HG03103 (cell line): ENCODE results near the gene PTPRG.
"Not testable (repeated sequence)": the region's sequence is repeated elsewhere in the genome, so short reads cannot be mapped to it uniquely, and the experiment has no call there.

Experiments used
- ATAC-seq: cut with Tn5 transposase; IDR thresholded peaks from one replicate; pipeline ENCODE4 v1.9.1; 2021; ENCODE audit warnings: low read depth; ENCODE audit not compliant: unreplicated experiment

PTPRG gene

DNA sequence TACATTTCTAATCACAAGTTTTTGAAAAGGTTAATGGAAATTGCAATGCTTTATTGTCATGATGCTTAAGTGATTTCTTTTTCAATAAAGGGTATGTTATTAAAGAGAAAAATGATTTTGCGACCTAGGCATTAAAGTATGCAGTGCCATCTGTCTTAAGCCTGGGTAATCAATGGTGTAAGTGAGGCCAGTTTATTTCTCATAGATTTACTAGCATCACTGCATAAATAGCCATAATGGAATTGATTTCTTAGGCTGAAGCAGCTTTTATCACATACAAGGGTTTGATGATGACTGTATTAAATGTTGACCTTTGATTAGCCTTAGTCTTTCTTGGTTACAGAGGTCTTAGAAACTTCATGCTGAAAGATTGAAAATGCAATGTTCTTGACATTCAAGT, 464.5 kb downstream of the PTPRG start:
- no peak for ATAC-seq

DNA sequence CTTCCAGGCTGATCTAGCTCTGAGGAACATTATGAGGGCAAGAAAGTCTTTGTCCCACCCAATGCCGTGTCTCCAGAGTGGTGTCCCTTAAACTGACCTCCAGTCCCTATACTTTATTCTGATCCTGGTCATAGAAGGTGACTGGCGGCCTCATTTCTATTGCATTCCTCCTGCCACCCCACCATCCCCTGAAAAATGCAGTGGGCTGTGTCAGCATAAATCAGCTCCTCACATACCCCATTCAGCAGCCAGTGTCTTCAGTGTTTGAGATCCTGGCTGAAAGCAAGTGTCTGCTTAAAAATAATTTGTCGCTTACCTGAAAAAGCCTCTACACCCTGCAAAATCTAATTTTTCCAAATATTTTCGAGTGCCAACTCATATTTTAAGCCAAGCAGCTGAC, 465.9 kb downstream of the PTPRG start:
- ATAC-seq: no peak

DNA sequence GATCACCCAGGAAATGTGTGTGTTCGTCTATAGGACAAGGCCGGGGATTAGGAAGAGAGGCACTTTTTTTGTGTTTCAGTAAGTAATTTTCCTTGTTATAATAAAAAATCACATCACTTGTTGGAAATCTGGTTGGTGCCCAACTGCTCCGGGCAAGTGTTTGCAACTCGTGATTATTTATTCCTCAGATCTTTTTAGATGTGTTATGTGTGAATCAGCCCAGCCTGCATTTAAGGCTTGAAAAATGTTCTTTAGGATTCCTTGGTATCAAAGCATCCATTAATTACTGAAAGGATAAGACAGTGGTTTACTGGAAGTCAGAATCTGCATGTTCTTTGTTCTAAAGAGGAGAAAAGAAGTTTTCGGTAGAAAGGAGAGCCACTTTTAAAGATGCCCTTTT, 466.4 kb downstream of the PTPRG start:
- no peak for ATAC-seq

DNA sequence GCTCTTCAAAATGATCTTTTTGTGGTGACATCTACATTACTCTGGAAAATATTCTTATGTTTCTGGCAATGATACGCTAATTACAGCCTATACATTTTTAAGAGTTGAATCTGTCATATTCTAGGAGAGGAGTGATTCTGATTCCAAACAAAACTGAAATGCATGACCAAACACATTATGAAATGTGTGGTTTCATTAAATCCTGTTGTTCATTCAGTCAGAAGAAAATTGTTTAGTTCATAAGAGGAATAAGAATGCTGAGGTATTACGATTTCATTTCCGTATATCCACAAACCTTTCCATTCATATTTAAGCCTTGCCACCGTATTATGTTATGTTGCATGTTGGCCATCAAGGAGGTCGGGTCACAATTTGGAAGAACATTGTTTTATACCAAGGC, 466.9 kb downstream of the PTPRG start:
- ATAC-seq: no peak

DNA sequence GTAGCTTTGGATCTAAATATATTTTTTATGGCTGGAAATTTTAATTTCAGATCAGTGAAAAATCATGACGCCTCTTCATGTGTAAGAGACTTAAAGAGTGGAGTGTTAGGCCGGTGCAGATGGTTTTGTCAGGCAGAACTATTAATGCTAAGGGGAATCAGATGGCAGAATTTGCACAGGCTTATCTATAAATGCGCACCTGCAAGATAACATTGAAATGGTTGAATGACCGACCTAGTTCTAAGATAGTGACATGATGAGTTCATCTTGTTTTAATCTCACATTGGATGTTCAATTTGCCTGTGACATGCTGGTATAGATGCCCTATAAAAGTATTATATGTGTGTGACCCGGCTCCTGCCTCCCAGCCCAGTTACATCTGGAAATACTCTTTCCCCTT, 471.4 kb downstream of the PTPRG start:
- no peak for ATAC-seq

DNA sequence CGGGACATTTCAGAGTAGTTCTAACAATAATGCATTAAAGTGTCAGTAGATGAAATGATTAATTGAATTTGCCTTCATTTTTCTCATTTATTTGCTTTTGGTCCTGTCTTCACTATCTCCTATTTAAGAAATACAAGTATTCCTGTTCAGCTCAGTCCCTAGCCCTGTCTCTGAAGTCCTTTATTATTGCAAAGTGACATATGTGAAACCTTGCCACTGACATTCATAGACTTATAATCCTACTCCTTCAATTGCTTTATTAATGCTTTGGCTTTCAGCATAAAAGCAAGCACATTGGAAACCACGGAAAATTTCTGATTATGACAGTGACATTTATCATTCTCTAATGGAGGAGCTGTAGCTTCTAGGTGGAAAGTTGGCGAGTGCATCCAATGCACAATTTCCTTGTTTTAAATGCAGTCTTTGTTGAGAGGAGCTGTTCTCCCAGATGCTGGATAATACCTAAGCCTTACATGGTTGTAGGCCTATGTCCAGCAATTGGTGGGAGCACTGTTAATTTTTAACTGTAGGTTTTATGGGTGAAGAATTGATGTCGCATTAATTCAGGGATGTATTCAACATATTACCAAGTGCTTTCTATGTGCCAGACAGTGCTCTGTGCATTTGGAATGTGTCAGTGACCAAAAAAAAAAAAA, 474.2 kb downstream of the PTPRG start:
- no peak for ATAC-seq

DNA sequence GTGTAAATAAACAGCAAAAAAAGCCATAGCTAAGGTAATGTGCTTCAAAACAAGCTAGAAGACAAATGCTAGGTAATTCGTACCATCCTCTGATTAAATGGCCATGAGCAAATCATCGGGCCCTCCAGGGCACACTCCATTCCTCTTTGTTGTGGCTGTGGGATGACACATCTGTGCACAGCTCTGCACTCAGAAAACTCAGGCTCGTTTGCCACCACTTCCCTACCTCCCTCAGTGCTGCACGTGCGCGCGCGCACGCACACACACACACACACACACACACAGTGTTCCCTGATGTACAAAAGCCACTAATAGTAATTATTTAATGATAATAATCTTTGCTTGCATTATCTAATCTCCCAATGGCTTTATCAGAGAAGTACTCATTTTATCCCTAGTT, 475.4 kb downstream of the PTPRG start:
- ATAC-seq: no peak

DNA sequence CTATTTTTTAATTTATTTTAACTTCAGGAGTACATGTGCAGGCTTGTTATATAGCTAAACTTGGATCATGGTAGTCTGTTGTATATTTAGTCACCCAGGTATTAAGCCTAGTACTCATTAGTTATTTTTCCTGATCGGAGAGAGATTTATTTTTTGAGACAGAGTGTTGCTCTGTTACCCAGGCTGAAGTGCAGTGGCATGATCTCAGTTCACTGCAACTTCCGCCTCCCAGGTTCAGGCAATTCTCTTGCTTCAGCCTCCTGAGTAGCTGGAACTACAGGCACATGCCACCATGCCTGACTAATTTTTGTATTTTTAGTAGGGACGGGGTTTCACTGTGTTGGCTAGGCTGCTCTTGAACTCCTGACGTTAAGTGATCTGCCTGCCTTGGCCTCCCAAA, 477.4 kb downstream of the PTPRG start:
- not testable (repeated sequence) for ATAC-seq

DNA sequence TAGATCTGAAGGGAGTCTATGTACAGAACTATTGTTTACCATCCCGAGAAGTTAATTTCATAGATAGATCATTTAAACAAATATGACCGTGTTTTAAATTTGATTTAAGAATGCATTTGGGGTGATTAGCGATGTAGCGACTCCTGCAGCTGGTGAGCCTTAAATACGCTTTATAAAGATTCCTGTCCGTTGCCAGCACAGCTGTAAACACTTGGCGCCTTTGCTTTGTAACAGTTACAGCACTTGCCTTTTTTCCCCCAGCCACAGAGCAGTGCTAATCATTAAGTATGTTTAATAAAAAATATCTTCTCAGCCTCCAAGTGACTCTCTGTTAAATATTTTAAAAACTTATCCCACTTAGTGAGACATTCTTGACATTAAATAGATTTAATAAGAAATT, 478.2 kb downstream of the PTPRG start:
- no peak for ATAC-seq

DNA sequence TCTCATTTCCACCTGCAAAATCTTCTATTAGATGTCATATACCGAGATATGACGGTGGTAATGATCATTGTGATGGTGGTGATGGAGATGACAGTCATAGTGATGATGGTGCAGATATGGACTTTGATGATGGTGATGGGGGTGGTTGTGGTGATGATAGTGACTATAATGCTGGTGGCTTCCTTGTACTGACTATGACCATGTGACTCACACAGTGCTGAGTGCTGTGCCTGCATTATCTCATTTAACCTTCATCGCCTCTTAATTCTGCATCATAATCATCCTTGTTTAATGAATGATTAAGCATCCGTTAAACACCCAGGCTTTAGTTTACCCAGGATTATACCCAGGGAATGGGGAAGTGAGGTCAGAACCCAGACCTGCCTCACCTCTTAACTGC, 480.3 kb downstream of the PTPRG start:
- no peak for ATAC-seq

DNA sequence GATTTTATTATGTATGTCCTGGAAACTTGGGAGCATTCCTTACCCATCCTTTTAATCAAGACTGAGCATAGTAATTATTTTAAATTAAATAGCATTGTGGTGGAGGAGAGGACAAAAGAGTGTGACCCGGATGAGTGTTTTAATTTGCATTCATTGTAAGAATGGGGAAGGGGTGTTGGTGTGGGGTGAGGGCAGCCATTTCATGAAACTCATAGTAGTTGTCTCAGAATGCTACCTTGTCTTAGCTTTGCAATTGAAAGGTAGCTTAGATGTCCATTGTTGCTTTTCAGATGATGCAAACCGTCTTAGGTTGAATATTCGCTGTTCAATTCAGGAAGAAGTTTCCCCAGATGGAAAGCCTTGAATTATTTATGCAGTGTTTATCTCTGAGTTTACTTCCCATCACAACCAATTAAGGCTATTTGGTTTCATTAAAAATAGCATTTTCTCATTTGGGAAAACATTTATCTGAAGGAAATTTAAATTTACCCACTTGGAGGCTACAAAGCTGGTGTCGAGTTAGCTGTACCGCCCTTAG, 483.6 kb downstream of the PTPRG start:
- ATAC-seq: no peak

DNA sequence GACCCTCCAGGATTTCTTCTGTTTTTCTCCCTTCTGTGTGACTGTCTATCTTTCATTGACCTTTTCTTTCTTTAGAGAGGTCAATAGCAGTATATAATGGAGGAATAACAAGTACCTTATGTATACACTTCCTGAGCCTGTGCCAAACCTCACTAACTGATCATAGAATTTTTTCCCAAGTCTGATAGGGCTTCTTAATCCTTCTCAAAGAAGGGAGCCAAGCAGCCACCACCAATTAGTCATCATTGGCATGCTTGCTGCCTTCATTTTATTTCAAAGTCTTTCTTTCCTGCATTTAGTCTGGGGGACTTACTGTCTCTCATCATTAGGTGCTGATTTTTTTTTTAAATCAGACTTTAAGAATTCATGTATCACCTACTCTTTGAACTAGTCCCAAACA, 485.0 kb downstream of the PTPRG start:
- no peak for ATAC-seq

DNA sequence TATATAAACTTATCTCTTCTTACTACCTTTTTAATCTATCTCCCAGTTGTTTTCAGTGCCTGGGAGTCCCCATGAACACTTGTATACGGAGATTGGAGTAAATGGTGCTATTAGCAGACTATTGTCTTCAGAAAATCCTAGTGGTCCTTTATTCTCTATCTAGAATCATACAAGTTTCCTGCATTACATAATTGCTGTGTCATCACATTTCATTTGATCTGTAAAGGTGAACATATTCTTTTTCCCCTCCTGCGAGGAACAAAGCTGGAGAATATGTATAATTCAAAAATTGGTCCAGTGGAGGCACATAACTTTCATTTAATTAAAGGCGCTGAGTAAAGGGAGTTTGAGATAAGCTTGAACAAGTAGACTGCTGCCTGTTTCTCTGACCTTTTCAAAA, 487.2 kb downstream of the PTPRG start:
- no peak for ATAC-seq

DNA sequence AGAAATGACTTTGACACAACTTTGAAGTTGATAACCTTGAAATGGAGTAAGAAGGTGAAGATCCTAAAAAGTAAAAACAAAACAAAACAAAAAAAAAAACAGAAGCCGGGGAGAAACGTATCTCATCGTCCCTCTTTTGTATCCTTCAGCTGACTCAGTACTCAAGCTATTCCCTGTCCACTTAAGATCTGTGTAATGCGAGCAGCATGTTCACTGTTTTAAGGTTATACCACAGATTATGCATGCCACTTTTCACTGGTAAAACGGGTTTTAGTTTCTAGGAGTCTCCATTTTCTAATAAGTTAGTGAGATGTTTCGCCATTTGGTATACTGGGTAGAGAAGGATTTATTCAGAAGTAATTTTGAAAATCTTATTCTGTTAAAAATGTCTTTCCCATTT, 487.7 kb downstream of the PTPRG start:
- ATAC-seq: no peak

DNA sequence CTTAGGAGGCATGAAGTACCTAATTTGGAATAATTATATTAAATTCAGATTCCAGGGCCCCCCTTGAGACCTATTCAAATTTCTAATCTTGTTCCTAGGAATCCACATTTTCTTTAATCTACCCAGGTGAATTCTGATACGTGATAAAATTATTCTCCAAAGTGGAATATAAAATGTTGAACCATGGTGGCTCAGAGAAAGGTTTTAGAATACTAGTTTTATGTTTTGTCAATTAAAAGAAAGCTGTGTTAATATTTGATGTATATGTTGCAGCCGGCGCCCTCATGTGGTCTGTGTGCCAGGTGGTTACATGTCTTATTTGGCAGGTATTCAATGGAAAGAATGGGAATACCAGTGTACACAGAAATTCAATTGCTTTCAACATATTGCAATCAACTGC, 490.1 kb downstream of the PTPRG start:
- ATAC-seq: no peak

DNA sequence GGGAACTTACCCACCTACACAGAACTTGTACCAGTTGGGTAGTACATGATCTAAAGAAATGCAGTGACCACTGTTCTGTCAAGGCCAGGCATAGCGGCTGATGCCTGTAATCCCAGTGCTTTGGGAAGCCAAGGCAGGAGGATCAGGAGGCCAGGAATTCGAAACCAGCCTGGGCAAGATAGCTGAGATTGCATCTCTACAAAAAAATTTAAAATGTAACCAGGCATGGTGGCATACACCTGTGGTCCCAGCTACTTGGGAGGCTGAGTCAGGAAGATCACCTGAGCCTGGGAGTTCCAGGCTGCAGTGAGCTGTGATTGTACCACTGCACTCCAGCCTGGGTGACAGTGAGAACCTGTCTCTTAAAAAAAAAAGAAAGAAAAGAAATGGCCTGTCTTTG, 491.0 kb downstream of the PTPRG start:
- no peak for ATAC-seq

DNA sequence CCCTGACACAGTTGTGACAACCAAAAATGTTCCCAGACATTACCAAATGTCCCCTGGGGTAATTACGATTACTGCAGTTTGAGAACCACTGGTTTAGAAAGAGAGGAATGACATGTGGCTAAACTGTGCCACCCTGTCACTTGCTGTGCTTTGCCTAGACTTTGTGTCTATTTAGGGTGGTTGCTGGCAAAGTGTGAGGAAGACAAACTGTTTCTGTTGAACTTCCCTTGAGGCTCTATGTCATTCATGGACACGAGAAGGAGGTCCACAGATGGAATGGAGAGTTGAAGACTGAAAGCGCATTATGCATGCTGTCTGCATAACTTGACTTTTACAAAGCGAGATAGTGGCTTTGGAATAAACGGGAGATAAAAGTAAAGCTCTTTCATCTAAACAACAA, 495.3 kb downstream of the PTPRG start:
- ATAC-seq: no peak

DNA sequence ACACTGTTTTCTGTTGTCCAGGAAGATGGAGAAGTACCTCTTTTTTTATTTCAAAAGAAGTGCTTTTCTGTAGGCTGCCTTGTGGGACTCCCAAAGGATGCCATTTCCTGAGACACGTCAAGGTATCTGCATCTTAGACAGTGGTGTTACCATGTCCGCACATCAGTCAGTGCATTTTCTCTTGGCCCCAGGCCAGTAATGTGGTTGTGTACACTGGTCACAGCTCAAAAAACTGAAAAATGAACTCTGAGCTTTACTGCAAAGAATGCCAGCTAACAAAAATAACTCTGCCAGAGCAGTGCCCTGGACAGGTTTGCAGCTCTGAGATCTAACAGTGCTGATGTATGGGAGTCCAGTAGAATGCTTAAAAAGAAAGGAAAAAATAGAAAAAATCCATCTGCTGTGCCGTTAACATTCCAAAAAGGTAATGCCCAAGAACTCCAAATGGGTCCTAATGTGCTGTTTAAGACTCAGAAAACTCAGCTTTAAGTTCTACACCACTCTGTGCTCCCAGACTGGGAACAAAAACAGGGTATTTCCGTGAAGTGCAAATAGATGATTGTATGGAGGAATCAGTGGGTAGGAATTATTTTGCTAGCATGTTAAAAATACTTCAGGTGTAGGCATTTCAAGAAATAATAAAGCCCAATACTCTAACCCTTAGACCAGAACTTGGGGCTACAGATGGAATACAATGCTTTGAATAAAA, 496.1 kb downstream of the PTPRG start:
- ATAC-seq: no peak

DNA sequence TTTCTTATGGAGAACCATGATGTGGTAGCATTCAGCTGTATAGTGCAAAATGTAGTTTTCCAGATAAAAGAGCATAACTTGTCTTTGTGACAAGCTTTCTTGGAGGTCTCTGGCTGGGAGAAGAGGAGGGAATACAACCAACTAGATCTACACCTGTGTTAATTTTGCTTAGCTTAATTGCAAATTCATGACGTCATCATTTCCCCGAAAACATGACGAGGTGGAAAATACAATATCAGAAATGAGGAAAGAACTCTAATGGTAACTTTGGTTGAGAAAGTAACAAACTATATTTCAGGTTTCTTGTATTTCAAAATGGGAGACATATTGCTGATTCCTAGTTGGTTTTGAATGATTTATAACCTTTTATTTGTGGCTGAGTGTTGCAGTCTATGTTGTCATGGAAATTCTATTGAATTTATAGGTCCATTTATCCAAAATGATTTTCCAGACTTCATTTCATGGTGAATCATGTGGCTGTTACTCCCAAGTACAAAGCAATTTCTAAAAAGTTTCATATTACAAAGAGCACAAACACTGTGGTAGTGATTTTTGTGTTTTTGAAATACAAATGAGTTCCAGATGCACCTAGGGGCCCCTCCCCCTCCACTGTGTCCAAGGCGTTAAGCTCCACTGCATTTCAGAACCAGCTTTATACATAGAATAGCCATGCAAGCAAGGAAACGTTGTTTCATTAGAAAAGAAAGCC, 504.8 kb downstream of the PTPRG start:
- no peak for ATAC-seq

DNA sequence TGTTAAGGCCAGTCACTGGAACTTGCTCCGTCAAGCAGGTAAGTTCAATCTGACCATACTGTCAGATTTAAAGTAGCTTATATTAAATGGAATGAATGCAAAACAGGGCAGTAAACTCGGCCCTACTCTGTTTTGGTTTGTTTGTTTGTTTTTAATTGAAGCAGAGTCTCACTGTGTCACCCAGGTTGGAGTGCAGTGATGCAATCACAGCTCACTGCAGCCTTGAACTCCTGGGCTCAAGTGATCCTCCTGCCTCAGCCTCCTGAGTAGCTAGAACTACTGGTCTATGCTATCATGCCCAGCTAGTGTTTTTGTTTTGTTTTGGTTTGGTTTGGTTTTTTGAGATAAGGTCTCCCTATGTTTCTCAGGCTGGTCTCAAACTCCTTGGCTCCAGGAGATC, 507.0 kb downstream of the PTPRG start:
- no peak for ATAC-seq

DNA sequence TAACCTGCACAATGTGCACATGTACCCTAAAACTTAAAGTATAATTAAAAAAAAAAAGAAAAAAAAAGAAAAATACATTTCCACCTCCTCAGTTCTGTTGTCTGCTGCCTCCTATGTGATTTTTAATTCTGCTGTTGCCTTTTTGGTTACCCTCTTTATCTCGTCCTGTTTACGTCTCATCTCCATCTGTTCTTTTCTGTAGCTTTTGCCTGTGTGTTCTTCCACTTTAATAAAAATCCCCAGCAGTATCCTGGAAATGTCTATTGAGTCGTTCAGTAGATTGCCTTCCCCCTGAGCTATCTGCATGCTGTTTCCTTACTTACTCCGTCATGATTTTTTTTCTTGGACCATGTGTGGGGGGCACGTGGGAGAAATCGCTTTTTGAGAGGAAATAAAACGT, 509.5 kb downstream of the PTPRG start:
- no peak for ATAC-seq

DNA sequence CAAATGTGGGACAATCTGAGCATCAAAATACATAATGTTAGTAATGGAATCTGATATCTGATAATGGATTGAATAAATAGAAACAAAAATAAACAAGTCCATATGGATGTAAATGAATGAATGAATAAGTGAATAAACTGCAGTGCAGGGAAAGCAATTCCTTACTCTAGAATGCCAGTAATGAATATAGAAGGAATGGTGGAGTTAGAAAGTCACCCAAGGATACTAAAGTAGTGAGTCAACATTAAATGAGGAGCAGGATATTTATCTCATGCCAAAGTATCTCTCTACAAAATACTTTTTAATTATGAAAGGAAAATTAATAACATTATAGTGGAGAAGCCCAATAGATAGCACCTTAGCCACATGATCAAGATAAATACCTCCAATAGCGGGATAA, 511.7 kb downstream of the PTPRG start:
- no peak for ATAC-seq
